ENCODE data around the gene MACROH2A2.

- no peak for TF ChIP-seq CTCF (conservative IDR thresholded peaks at IDR 0.05; ENCODE audit: low read depth, low read length)
- no peak for TF ChIP-seq POLR2A (IDR thresholded peaks at IDR 0.05; ENCODE audit: low read depth, low read length)
- TF ChIP-seq RCOR1 (IDR thresholded peaks at IDR 0.05; ENCODE audit: insufficient replicate concordance, low read length) = no peak
- no peak for TF ChIP-seq MAZ (IDR thresholded peaks at IDR 0.05; ENCODE audit: borderline replicate concordance, low read depth, low read length)
- TF ChIP-seq SMC3 (IDR thresholded peaks at IDR 0.05; ENCODE audit: low read depth, low read length) = no peak
- no peak for TF ChIP-seq MXI1 (IDR thresholded peaks at IDR 0.05; ENCODE audit: borderline replicate concordance, low read depth, low read length)
- no peak for TF ChIP-seq RFX5 (IDR thresholded peaks at IDR 0.05; ENCODE audit: low read depth, low read length)
Measured at GRCh38 chr10:70135046-70135445, 82.4 kb downstream of the MACROH2A2 start.
